Ishikawa (cell line): ENCODE results near the gene SH3BP2.

ENCODE experiments used
- CEBPB ChIP-seq: IDR thresholded peaks from 2 replicates; pipeline ENCODE4 v1.6.1; 2012
- CREB1 ChIP-seq: IDR thresholded peaks from 2 replicates; pipeline ENCODE4 v1.6.1; 2012; ENCODE audit warnings: low read depth
- EGR1 ChIP-seq: IDR thresholded peaks from 2 replicates; pipeline ENCODE4 v1.6.1; 2012
- EP300 ChIP-seq: IDR thresholded peaks from 2 replicates; pipeline ENCODE4 v1.6.1; 2012; ENCODE audit warnings: borderline replicate concordance
- FOXM1 ChIP-seq: IDR thresholded peaks from 2 replicates; pipeline ENCODE4 v1.6.1; 2012; ENCODE audit warnings: low read depth, borderline replicate concordance
- NFIC ChIP-seq: IDR thresholded peaks from 2 replicates; pipeline ENCODE4 v1.6.1; 2012
- RAD21 ChIP-seq: IDR thresholded peaks from 2 replicates; pipeline ENCODE4 v1.6.1; 2012; ENCODE audit warnings: low read depth
- TAF1 ChIP-seq: IDR thresholded peaks from 2 replicates; pipeline ENCODE4 v1.6.1; 2012; ENCODE audit warnings: low read depth, mild to moderate bottlenecking
- TCF12 ChIP-seq: IDR thresholded peaks from 2 replicates; pipeline ENCODE4 v1.6.1; 2012; ENCODE audit warnings: low read depth
- TEAD4 ChIP-seq: IDR thresholded peaks from 2 replicates; pipeline ENCODE4 v1.6.1; 2012
- YY1 ChIP-seq: IDR thresholded peaks from 2 replicates; pipeline ENCODE4 v1.6.1; 2012; ENCODE audit warnings: low read depth
- ZBTB7A ChIP-seq: IDR thresholded peaks from 2 replicates; pipeline ENCODE4 v1.6.1; 2012; ENCODE audit warnings: low read depth
- TF ChIP-seq, protein P1 (sequence below): IDR thresholded peaks from 2 replicates; pipeline ENCODE4 v1.6.1; 2012; ENCODE audit warnings: low read depth, mild to moderate bottlenecking
- TF ChIP-seq, protein P2 (sequence below): IDR thresholded peaks from 2 replicates; pipeline ENCODE4 v1.6.1; 2012
- TF ChIP-seq, protein P3 (sequence below): IDR thresholded peaks from 2 replicates; pipeline ENCODE4 v1.6.1; 2012

Gene SH3BP2

DNA sequence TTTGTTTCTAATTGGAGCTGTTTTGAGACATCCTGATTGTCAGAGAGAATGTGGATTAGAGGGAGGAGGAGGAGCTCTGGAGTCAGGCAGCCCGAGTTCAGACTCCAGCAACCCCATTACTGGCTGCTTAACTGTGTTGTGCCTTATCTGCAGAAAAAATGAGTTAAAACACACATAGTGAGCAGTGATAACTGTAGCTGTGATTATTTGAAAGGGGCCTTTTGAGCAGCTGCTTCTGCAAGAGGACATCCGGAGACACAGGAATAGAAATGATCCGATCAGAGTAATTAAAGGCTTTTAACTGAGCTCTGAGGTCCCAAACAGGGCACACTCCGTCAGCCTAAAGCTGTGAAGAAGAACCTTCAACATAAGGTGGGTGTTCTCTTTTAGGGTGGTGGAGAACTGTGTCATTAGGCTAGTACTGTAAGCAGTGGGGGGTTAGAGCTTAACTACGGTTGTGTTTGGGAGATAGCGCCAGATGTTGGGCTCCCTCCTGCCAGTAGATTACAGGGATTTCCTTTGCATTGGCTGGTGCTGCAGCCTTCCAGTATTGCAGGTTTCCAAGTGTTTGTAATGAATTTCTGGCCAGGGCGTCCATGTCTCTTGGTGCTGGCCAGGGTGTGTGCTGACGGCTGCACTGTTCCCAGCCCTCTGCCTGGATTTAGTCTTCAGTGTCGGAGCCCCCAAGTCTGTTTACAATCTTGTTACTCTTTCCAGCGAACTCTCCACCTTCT is 75.0 kb downstream of the SH3BP2 start:
- no peak for TF ChIP-seq ZBTB7A
- no peak for TF ChIP-seq YY1
- TF ChIP-seq, protein P1, sequence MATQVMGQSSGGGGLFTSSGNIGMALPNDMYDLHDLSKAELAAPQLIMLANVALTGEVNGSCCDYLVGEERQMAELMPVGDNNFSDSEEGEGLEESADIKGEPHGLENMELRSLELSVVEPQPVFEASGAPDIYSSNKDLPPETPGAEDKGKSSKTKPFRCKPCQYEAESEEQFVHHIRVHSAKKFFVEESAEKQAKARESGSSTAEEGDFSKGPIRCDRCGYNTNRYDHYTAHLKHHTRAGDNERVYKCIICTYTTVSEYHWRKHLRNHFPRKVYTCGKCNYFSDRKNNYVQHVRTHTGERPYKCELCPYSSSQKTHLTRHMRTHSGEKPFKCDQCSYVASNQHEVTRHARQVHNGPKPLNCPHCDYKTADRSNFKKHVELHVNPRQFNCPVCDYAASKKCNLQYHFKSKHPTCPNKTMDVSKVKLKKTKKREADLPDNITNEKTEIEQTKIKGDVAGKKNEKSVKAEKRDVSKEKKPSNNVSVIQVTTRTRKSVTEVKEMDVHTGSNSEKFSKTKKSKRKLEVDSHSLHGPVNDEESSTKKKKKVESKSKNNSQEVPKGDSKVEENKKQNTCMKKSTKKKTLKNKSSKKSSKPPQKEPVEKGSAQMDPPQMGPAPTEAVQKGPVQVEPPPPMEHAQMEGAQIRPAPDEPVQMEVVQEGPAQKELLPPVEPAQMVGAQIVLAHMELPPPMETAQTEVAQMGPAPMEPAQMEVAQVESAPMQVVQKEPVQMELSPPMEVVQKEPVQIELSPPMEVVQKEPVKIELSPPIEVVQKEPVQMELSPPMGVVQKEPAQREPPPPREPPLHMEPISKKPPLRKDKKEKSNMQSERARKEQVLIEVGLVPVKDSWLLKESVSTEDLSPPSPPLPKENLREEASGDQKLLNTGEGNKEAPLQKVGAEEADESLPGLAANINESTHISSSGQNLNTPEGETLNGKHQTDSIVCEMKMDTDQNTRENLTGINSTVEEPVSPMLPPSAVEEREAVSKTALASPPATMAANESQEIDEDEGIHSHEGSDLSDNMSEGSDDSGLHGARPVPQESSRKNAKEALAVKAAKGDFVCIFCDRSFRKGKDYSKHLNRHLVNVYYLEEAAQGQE, result no peak
- TF ChIP-seq TCF12, result no peak
- TF ChIP-seq, protein P2, sequence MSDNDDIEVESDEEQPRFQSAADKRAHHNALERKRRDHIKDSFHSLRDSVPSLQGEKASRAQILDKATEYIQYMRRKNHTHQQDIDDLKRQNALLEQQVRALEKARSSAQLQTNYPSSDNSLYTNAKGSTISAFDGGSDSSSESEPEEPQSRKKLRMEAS, result no peak
- no peak for TF ChIP-seq EGR1
- TF ChIP-seq FOXM1, result no peak
- TF ChIP-seq TAF1, result no peak
- TF ChIP-seq RAD21, result no peak
- TF ChIP-seq CEBPB, result no peak
- TF ChIP-seq, protein P3, sequence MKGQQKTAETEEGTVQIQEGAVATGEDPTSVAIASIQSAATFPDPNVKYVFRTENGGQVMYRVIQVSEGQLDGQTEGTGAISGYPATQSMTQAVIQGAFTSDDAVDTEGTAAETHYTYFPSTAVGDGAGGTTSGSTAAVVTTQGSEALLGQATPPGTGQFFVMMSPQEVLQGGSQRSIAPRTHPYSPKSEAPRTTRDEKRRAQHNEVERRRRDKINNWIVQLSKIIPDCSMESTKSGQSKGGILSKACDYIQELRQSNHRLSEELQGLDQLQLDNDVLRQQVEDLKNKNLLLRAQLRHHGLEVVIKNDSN, result no peak
- TF ChIP-seq EP300, result no peak
- no peak for TF ChIP-seq CREB1
- TF ChIP-seq TEAD4, result no peak
- TF ChIP-seq NFIC, result no peak

DNA sequence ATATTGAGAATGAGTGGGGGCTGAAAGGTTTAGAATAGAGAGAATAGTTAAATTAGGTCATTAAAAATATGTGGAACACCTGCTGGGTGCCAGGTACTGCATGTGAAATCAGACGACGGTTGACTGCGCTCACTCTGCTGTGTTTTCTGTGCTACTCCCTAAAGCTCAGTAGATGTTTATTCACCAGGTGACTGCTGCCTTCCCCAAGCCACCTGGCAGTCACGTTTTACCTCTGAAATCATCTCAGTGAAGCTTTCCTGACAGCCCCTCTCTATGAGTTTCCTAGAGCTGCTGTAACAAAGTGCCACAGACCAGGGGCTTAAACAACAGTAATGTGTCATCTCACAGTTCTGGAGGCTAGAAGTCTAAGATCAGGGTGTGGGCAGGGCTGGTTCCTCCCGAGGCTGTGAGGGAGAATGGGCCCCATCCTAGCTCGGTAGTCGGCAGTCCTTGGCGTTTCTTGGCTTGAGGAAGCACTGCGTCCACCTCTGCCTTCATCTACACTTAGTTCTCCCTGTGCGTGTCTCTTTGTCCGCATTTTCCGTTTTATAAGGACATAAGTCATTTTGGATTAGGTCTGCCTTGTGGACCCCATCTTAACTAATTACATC is 76.1 kb downstream of the SH3BP2 start:
- no peak for TF ChIP-seq CEBPB
- TF ChIP-seq, protein P1, result no peak
- TF ChIP-seq, protein P3, result no peak
- TF ChIP-seq, protein P2, result no peak
- TF ChIP-seq TCF12, result no peak
- TF ChIP-seq ZBTB7A, result no peak
- TF ChIP-seq FOXM1, result no peak
- TF ChIP-seq EP300, result no peak
- TF ChIP-seq NFIC, result no peak
- no peak for TF ChIP-seq RAD21
- TF ChIP-seq YY1, result no peak
- TF ChIP-seq TEAD4, result no peak

DNA sequence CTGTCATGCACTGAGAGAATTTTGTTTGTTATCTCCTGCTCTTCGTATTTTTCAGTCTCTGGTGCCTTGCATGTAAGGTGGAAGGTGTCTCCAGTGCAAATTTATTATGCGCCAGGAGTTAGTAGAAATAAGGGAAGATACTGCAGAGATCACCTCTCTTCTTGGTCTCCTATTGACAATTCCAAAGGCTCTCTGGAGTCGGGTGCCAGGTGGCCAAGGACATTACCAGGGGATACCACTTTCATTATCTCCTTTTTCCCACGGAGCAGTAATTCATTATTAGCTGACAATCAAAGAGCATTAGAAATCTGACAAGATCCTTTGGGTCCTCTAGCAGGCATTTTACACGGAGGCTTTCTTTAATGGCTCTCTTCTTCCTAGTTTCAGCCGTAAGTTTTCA is 76.8 kb downstream of the SH3BP2 start:
- TF ChIP-seq, protein P2, result no peak
- no peak for TF ChIP-seq EP300
- no peak for TF ChIP-seq YY1
- TF ChIP-seq FOXM1, result no peak
- TF ChIP-seq, protein P3, result no peak
- TF ChIP-seq TEAD4, result no peak
- no peak for TF ChIP-seq CREB1
- no peak for TF ChIP-seq NFIC
- TF ChIP-seq ZBTB7A, result no peak
- no peak for TF ChIP-seq TAF1
- no peak for TF ChIP-seq EGR1
- TF ChIP-seq, protein P1, result no peak
- no peak for TF ChIP-seq CEBPB
- TF ChIP-seq RAD21, result no peak
- TF ChIP-seq TCF12, result no peak
